Caco-2 (cell line): ENCODE measurements around the gene USP13. TPM values are rescaled to one million over a fixed set of nuclear protein-coding genes. Genes with fewer than 3 reads are reported as not detected.

Experiments
- BruUV-seq: library from RNA; stranded (reverse); fragments of 400-500 nt; replicated peaks from 2 replicates; lab custom pipeline; 2021; lab: Mats Ljungman, UMichigan
- CTCF ChIA-PET: fragments of 300-600 bp; sonication (Branson Sonifier 250); formaldehyde crosslinking; loops from one replicate; lab custom pipeline; 2022; ENCODE audit warnings: antibody characterized with exemption; lab: Charles Lee
- POLR2A ChIA-PET: fragments of 300-600 bp; sonication (Branson Sonifier 250); formaldehyde crosslinking; loops from one replicate; lab custom pipeline; 2022; ENCODE audit warnings: antibody characterized with exemption; lab: Charles Lee
- DNase-seq, 2 experiments: peaks; one replicate each; pipeline versions ENCODE4 v3.0.0 to v3.0.0-alpha.2; 2020 to 2022
- H3K27me3 ChIP-seq: replicated peaks from 2 replicates; pipeline ENCODE4 v1.6.0; 2011; ENCODE audit warnings: low read length; ENCODE audit not compliant: control insufficient read depth, insufficient read depth
- H3K36me3 ChIP-seq: 2 replicates; pipeline ENCODE4 v1.5.1; 2011; ENCODE audit warnings: low read length; ENCODE audit not compliant: control insufficient read depth, insufficient read depth
- H3K4me1 ChIP-seq: fragments of 250-450 bp; sonication (Bioruptor Pico); 2 replicates; pipeline ENCODE4 v1.5.1; 2020; ENCODE audit warnings: mild to moderate bottlenecking
- H3K4me3 ChIP-seq: 2 replicates; pipeline ENCODE4 v1.5.1; 2011; ENCODE audit warnings: low read depth, mild to moderate bottlenecking, control low read depth, low read length
- H3K9me3 ChIP-seq: fragments of 250-450 bp; sonication (Bioruptor Pico); 2 replicates; pipeline ENCODE4 v1.5.1; 2020; ENCODE audit warnings: mild to moderate bottlenecking, moderate library complexity
- H3K27ac Mint-ChIP-seq: one replicate; pipeline ENCODE4 v1.8.0; 2022; ENCODE audit warnings: mixed read lengths; ENCODE audit not compliant: unreplicated experiment
- H3K27me3 Mint-ChIP-seq: one replicate; pipeline ENCODE4 v1.8.0; 2022; ENCODE audit warnings: mixed read lengths; ENCODE audit not compliant: insufficient read depth, unreplicated experiment
- H3K36me3 Mint-ChIP-seq: one replicate; pipeline ENCODE4 v1.8.0; 2022; ENCODE audit warnings: mild to moderate bottlenecking, mixed read lengths; ENCODE audit not compliant: insufficient read depth, unreplicated experiment
- H3K4me1 Mint-ChIP-seq: one replicate; pipeline ENCODE4 v1.8.0; 2022; ENCODE audit warnings: low read depth, mixed read lengths; ENCODE audit not compliant: unreplicated experiment
- H3K4me3 Mint-ChIP-seq: one replicate; pipeline ENCODE4 v1.8.0; 2022; ENCODE audit warnings: mild to moderate bottlenecking, moderate library complexity, mixed read lengths; ENCODE audit not compliant: unreplicated experiment
- H3K9me3 Mint-ChIP-seq: one replicate; pipeline ENCODE4 v1.8.0; 2022; ENCODE audit warnings: mixed read lengths; ENCODE audit not compliant: unreplicated experiment
- CTCF ChIP-seq, 2 experiments: fragments of 200-600 bp in 1 of 2; IDR thresholded peaks; 1 replicate in 1 of 2; 2 replicates in 1 of 2; pipeline versions ENCODE4 v1.5.1 to v1.8.0; 2011 to 2022; ENCODE audit warnings: antibody characterized with exemption in 1 of 2, control low read depth in 1 of 2, inconsistent platforms in 1 of 2, low read depth in 1 of 2, low read length in 1 of 2, mild to moderate bottlenecking in 1 of 2, moderate library complexity in 1 of 2; ENCODE audit not compliant: insufficient read depth in 1 of 2, severe bottlenecking in 1 of 2, unreplicated experiment in 1 of 2
- intact Hi-C: fragments of 100-400 bp; cut with micrococcal nuclease; formaldehyde crosslinking; loops from one replicate; pipeline ENCODE4 v1.10.0; 2022; ENCODE audit not compliant: unreplicated experiment
- total RNA-seq: library from RNA; stranded (reverse); gene quantifications from 2 replicates; pipeline ENCODE4 v1.2.3, GENCODE V29; 2022

Gene USP13
- total RNA-seq, 1 experiment from 2014 or later: 16.2 TPM

GRCh38 chr3:179615458-179616173, 37.2 kb upstream of the USP13 start:
- intact Hi-C loops: no loop called here
- H3K4me1 Mint-ChIP-seq: peaks cover 8% of the 10 kb centered on the region
- no peak for TF ChIP-seq CTCF (IDR thresholded peaks at IDR 0.05; ENCODE audit: insufficient read depth in 1 of 2, low read depth in 1 of 2, low read length in 1 of 2, severe bottlenecking in 1 of 2, unreplicated experiment in 1 of 2)
- CTCF ChIA-PET: no interaction called here
- BruUV-seq: no TSS peak
- H3K4me3 Mint-ChIP-seq: no peak overlapping the region
- POLR2A ChIA-PET: no interaction called here
- H3K27ac Mint-ChIP-seq: no peak overlapping the region
- H3K4me1 ChIP-seq: peaks cover 17% of the 10 kb centered on the region; the same call in 1 of the 2 replicates
- no peaks in the 10 kb centered on the region for H3K9me3 Mint-ChIP-seq
- no peaks in the 10 kb centered on the region for H3K27me3 Mint-ChIP-seq
- no peaks in the 10 kb centered on the region for H3K27me3 ChIP-seq
- no peaks in the 10 kb centered on the region; the same call in 1 of the 2 replicates for H3K36me3 ChIP-seq
- H3K36me3 Mint-ChIP-seq: peaks cover 28% of the 10 kb centered on the region
- no peak for DNase-seq
- no peaks in the 10 kb centered on the region; the same call in 1 of the 2 replicates for H3K9me3 ChIP-seq
- no peak overlapping the region for H3K4me3 ChIP-seq

GRCh38 chr3:179622023-179622422, 30.8 kb upstream of the USP13 start:
- CTCF ChIA-PET: no interaction called here
- H3K27me3 ChIP-seq: no peaks in the 10 kb centered on the region
- H3K36me3 ChIP-seq: no peaks in the 10 kb centered on the region; the same call in 1 of the 2 replicates
- no TSS peak for BruUV-seq
- no peak overlapping the region for H3K27ac Mint-ChIP-seq
- no peaks in the 10 kb centered on the region for H3K4me1 Mint-ChIP-seq
- H3K36me3 Mint-ChIP-seq: peaks cover 66% of the 10 kb centered on the region
- no peak overlapping the region for H3K4me3 ChIP-seq
- no peaks in the 10 kb centered on the region for H3K4me1 ChIP-seq
- H3K27me3 Mint-ChIP-seq: no peaks in the 10 kb centered on the region
- intact Hi-C loops: no loop called here
- DNase-seq: no peak
- no peaks in the 10 kb centered on the region for H3K9me3 ChIP-seq
- no peaks in the 10 kb centered on the region for H3K9me3 Mint-ChIP-seq
- POLR2A ChIA-PET: no interaction called here
- H3K4me3 Mint-ChIP-seq: no peak overlapping the region
- TF ChIP-seq CTCF (IDR thresholded peaks at IDR 0.05; ENCODE audit: insufficient read depth in 1 of 2, low read depth in 1 of 2, low read length in 1 of 2, severe bottlenecking in 1 of 2, unreplicated experiment in 1 of 2): no peak

- DNase-seq: no peak
- Mint-ChIP-seq H3K36me3 (peaks cover 55% of the 10 kb centered on the region), H3K4me1 (no peaks in the 10 kb centered on the region), H3K27me3 (no peaks in the 10 kb centered on the region), H3K9me3 (no peaks in the 10 kb centered on the region), H3K27ac (no peak overlapping the region), H3K4me3 (no peak overlapping the region)
- BruUV-seq: no TSS peak
- Histone ChIP-seq H3K27me3 (no peaks in the 10 kb centered on the region), H3K4me3 (no peak overlapping the region), H3K9me3 (no peaks in the 10 kb centered on the region), H3K4me1 (no peaks in the 10 kb centered on the region), H3K36me3 (no peaks in the 10 kb centered on the region)
- CTCF ChIA-PET: no interaction called here
- POLR2A ChIA-PET: no interaction called here
- intact Hi-C loops: no loop called here
- TF ChIP-seq CTCF (IDR thresholded peaks at IDR 0.05; ENCODE audit: insufficient read depth in 1 of 2, low read depth in 1 of 2, low read length in 1 of 2, severe bottlenecking in 1 of 2, unreplicated experiment in 1 of 2): no peak
These were observed 28.4 kb upstream of the USP13 start for GRCh38 chr3:179624451-179624850.
